Measurements from ENCODE around the gene SCARF2.

The SCARF2 gene

GRCh38 chr22:20408891-20409290 is 28.7 kb downstream of the SCARF2 start:
- no peak for DNase-seq (ENCODE audit: low spot score)

- no peak for DNase-seq (ENCODE audit: low spot score)
These were observed 29.8 kb downstream of the SCARF2 start for GRCh38 chr22:20407829-20408228.

GRCh38 chr22:20406686-20407408 is 30.8 kb downstream of the SCARF2 start:
- no peak for DNase-seq (ENCODE audit: low spot score)

- no peak for DNase-seq (ENCODE audit: low spot score)
These were observed 31.5 kb downstream of the SCARF2 start for GRCh38 chr22:20405931-20406685.

GRCh38 chr22:20405291-20405930 is 32.2 kb downstream of the SCARF2 start:
- DNase-seq (ENCODE audit: low spot score), result no peak

- no peak for DNase-seq (ENCODE audit: low spot score)
These were observed 32.7 kb downstream of the SCARF2 start for GRCh38 chr22:20404881-20405280.

- no peak for DNase-seq (ENCODE audit: low spot score)
These were observed 33.9 kb downstream of the SCARF2 start for GRCh38 chr22:20403779-20404140.

GRCh38 chr22:20402960-20403778 is 34.5 kb downstream of the SCARF2 start:
- no peak for DNase-seq (ENCODE audit: low spot score)

GRCh38 chr22:20401376-20402014 is 36.1 kb downstream of the SCARF2 start:
- DNase-seq (ENCODE audit: low spot score), result no peak

GRCh38 chr22:20400606-20401375 is 36.8 kb downstream of the SCARF2 start:
- no peak for DNase-seq (ENCODE audit: low spot score)

- DNase-seq (ENCODE audit: low spot score), result no peak
These were observed 37.6 kb downstream of the SCARF2 start for GRCh38 chr22:20399866-20400605.

GRCh38 chr22:20398420-20398819 is 39.2 kb downstream of the SCARF2 start:
- DNase-seq (ENCODE audit: low spot score), result no peak

GRCh38 chr22:20397498-20397897 is 40.1 kb downstream of the SCARF2 start:
- DNase-seq (ENCODE audit: low spot score), result no peak

- DNase-seq (ENCODE audit: low spot score), result no peak
These were observed 41.0 kb downstream of the SCARF2 start for GRCh38 chr22:20396639-20397038.

GRCh38 chr22:20395907-20396287 is 41.7 kb downstream of the SCARF2 start:
- no peak for DNase-seq (ENCODE audit: low spot score)

- no peak for DNase-seq (ENCODE audit: low spot score)
These were observed 42.3 kb downstream of the SCARF2 start for GRCh38 chr22:20395181-20395906.

- DNase-seq (ENCODE audit: low spot score), result peak; percentile 67
These were observed 43.7 kb downstream of the SCARF2 start, which contains the start of gene ZNF74 for GRCh38 chr22:20393705-20394476. Gene ZNF74, plus strand, starts transcription at chr22:20394151. Its CDS starts 478 bp downstream, at chr22:20394629.

GRCh38 chr22:20392983-20393704 is 44.5 kb downstream of the SCARF2 start:
- DNase-seq (ENCODE audit: low spot score), result no peak
